HepG2 (cell line): ENCODE results near the gene PIEZO1.

Source experiments
- EP300 ChIP-seq, 3 experiments: sonication (generic) in 1 of 3; formaldehyde crosslinking in 1 of 3; IDR thresholded peaks; 2 replicates each; pipeline versions ENCODE4 v1.5.1 to v1.6.1; 2011 to 2020; ENCODE audit warnings: low read depth in 2 of 3, low read length in 2 of 3, borderline replicate concordance in 1 of 3, improper control_type of control experiment in 1 of 3, mild to moderate bottlenecking in 1 of 3, missing genetic modification reagents in 1 of 3, moderate library complexity in 1 of 3
- JUND ChIP-seq: sonication (generic); formaldehyde crosslinking; IDR thresholded peaks from 2 replicates; pipeline ENCODE4 v1.8.0; 2022; ENCODE audit warnings: mild to moderate bottlenecking, missing genetic modification reagents
- POLR2A ChIP-seq, 2 experiments: IDR thresholded peaks; 2 replicates each; pipeline ENCODE4 v1.6.1; 2011; ENCODE audit warnings: low read depth in 2 of 2, low read length in 2 of 2, mild to moderate bottlenecking in 1 of 2, moderate library complexity in 1 of 2; ENCODE audit not compliant: insufficient read depth in 1 of 2
- RNF2 ChIP-seq: fragments of 450-650 bp; conservative IDR thresholded peaks from 2 replicates; pipeline ENCODE4 v1.6.1; 2016; ENCODE audit warnings: low read depth
- SNAI1 ChIP-seq: sonication (generic); formaldehyde crosslinking; IDR thresholded peaks from 2 replicates; pipeline ENCODE4 v1.5.0; 2020; ENCODE audit warnings: mild to moderate bottlenecking, missing genetic modification reagents, borderline replicate concordance
- U2AF2 ChIP-seq: fragments of 200-400 bp; formaldehyde crosslinking; IDR thresholded peaks from 2 replicates; pipeline ENCODE4 v1.6.1; 2017; ENCODE audit warnings: low read depth, mild to moderate bottlenecking, low read length
- ZNF691 ChIP-seq: sonication (generic); formaldehyde crosslinking; IDR thresholded peaks from 2 replicates; pipeline ENCODE4 v1.4.0; 2020; ENCODE audit warnings: missing genetic modification reagents, low read depth, mild to moderate bottlenecking, borderline replicate concordance
- ZNF761 ChIP-seq: sonication (generic); formaldehyde crosslinking; conservative IDR thresholded peaks from 2 replicates; pipeline ENCODE4 v1.4.0; 2020; ENCODE audit warnings: mild to moderate bottlenecking, missing genetic modification reagents
- TF ChIP-seq, protein P1 (sequence below): sonication (generic); formaldehyde crosslinking; IDR thresholded peaks from 2 replicates; pipeline ENCODE4 v1.8.1; 2023; ENCODE audit warnings: missing genetic modification reagents, inconsistent platforms, borderline replicate concordance
- TF ChIP-seq, protein P2 (sequence below): sonication (generic); formaldehyde crosslinking; IDR thresholded peaks from 2 replicates; pipeline ENCODE4 v1.5.0; 2020; ENCODE audit warnings: mild to moderate bottlenecking, missing genetic modification reagents, moderate library complexity
- TF ChIP-seq, protein P3 (sequence below): sonication (generic); formaldehyde crosslinking; IDR thresholded peaks from 2 replicates; pipeline ENCODE4 v1.8.0; 2022; ENCODE audit warnings: missing genetic modification reagents, low read depth, mild to moderate bottlenecking, borderline replicate concordance

GRCh38 chr16:88730632-88731607 is 54.1 kb downstream of the PIEZO1 start:
- TF ChIP-seq SNAI1 (CRISPR knock-in tag) (no peak), RNF2 (no peak), POLR2A (IDR thresholded peaks at IDR 0.05; ENCODE audit: insufficient read depth in 1 of 2, low read depth in 2 of 2, low read length in 2 of 2) (no peak), ZNF761 (CRISPR knock-in tag) (no peak), U2AF2 (no peak), ZNF691 (no peak), JUND (CRISPR knock-in tag) (no peak), EP300 (IDR thresholded peaks at IDR 0.05; ENCODE audit: low read depth in 2 of 2, low read length in 2 of 2) (no peak), EP300 (CRISPR knock-in tag; IDR thresholded peaks at IDR 0.05; ENCODE audit: borderline replicate concordance) (no peak)
- TF ChIP-seq, protein P1, sequence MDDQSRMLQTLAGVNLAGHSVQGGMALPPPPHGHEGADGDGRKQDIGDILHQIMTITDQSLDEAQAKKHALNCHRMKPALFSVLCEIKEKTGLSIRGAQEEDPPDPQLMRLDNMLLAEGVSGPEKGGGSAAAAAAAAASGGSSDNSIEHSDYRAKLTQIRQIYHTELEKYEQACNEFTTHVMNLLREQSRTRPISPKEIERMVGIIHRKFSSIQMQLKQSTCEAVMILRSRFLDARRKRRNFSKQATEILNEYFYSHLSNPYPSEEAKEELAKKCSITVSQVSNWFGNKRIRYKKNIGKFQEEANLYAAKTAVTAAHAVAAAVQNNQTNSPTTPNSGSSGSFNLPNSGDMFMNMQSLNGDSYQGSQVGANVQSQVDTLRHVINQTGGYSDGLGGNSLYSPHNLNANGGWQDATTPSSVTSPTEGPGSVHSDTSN (CRISPR knock-in tag): no peak
- TF ChIP-seq, protein P2, sequence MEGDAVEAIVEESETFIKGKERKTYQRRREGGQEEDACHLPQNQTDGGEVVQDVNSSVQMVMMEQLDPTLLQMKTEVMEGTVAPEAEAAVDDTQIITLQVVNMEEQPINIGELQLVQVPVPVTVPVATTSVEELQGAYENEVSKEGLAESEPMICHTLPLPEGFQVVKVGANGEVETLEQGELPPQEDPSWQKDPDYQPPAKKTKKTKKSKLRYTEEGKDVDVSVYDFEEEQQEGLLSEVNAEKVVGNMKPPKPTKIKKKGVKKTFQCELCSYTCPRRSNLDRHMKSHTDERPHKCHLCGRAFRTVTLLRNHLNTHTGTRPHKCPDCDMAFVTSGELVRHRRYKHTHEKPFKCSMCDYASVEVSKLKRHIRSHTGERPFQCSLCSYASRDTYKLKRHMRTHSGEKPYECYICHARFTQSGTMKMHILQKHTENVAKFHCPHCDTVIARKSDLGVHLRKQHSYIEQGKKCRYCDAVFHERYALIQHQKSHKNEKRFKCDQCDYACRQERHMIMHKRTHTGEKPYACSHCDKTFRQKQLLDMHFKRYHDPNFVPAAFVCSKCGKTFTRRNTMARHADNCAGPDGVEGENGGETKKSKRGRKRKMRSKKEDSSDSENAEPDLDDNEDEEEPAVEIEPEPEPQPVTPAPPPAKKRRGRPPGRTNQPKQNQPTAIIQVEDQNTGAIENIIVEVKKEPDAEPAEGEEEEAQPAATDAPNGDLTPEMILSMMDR (CRISPR knock-in tag): no peak
- TF ChIP-seq, protein P3, sequence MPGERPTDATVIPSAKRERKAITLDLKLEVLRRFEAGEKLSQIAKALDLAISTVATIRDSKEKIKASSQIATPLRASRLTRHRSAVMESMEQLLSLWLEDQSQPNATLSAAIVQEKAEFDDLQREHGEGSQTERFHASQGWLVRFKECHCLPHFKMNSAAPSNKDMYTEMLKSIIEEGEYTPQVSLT (CRISPR knock-in tag): no peak
